NK-92 (cell line): Measurements from ENCODE around the gene MRAS.
"Not testable (repeated sequence)": the region's sequence is repeated elsewhere in the genome, so short reads cannot be mapped to it uniquely, and the experiment has no call there.

Experiments
- DNase-seq: peaks from one replicate; lab custom pipeline; 2025; ENCODE audit not compliant: unreplicated experiment; lab: John Stamatoyannopoulos, UW

Gene MRAS

GRCh38 chr3:138442433-138442832 is 94.1 kb downstream of the MRAS start:
- no peak for DNase-seq

- no peak for DNase-seq
Observed at GRCh38 chr3:138443091-138443490, 94.7 kb downstream of the MRAS start.

GRCh38 chr3:138443521-138444503 is 95.4 kb downstream of the MRAS start:
- DNase-seq = no peak

- no peak for DNase-seq
Observed at GRCh38 chr3:138445236-138445635, 96.9 kb downstream of the MRAS start.

GRCh38 chr3:138445654-138446053 is 97.3 kb downstream of the MRAS start:
- DNase-seq = no peak

GRCh38 chr3:138448631-138449030 is 100.3 kb downstream of the MRAS start:
- no peak for DNase-seq

GRCh38 chr3:138449490-138449889 is 101.1 kb downstream of the MRAS start:
- no peak for DNase-seq

- DNase-seq = no peak
Observed at GRCh38 chr3:138450181-138450580, 101.8 kb downstream of the MRAS start.

- no peak for DNase-seq
Observed at GRCh38 chr3:138450704-138451424, 102.5 kb downstream of the MRAS start.

- no peak for DNase-seq
Observed at GRCh38 chr3:138451595-138452162, 103.3 kb downstream of the MRAS start.

- no peak for DNase-seq
Observed at GRCh38 chr3:138452436-138452835, 104.1 kb downstream of the MRAS start.

- not testable (repeated sequence) for DNase-seq
Observed at GRCh38 chr3:138453940-138454339, 105.6 kb downstream of the MRAS start.
